Osteocyte (in vitro differentiated cells): ENCODE results near the gene DNAJC1. TPM values are rescaled to one million over a fixed set of nuclear protein-coding genes. Genes with fewer than 3 reads are reported as not detected.

Experiments used
- DNase-seq: peaks from one replicate; pipeline ENCODE4 v3.0.0; 2021; ENCODE audit warnings: mixed read lengths; ENCODE audit not compliant: unreplicated experiment; ENCODE audit errors: extremely low spot score
- H3K27ac Mint-ChIP-seq: one replicate; pipeline ENCODE4 v1.8.0; 2021; ENCODE audit warnings: mild to moderate bottlenecking, mixed read lengths; ENCODE audit not compliant: unreplicated experiment
- H3K27me3 Mint-ChIP-seq: one replicate; pipeline ENCODE4 v1.8.0; 2021; ENCODE audit warnings: mixed read lengths; ENCODE audit not compliant: unreplicated experiment
- H3K36me3 Mint-ChIP-seq: one replicate; pipeline ENCODE4 v1.8.0; 2021; ENCODE audit warnings: mixed read lengths; ENCODE audit not compliant: unreplicated experiment
- H3K4me1 Mint-ChIP-seq: one replicate; pipeline ENCODE4 v1.8.0; 2021; ENCODE audit warnings: mixed read lengths; ENCODE audit not compliant: unreplicated experiment
- H3K4me3 Mint-ChIP-seq: one replicate; pipeline ENCODE4 v1.8.0; 2021; ENCODE audit warnings: mild to moderate bottlenecking, moderate library complexity, mixed read lengths; ENCODE audit not compliant: unreplicated experiment
- H3K9me3 Mint-ChIP-seq: one replicate; pipeline ENCODE4 v1.8.0; 2021; ENCODE audit warnings: mixed read lengths; ENCODE audit not compliant: unreplicated experiment
- total RNA-seq: library from RNA; stranded (reverse); gene quantifications from 2 replicates; pipeline ENCODE4 v1.2.1, GENCODE V29; 2021
- TF ChIP-seq, protein P1 (sequence below): fragments of 200-600 bp; sonication (generic); IDR thresholded peaks from 2 replicates; pipeline ENCODE4 v1.5.0; 2021; ENCODE audit warnings: antibody characterized with exemption, mild to moderate bottlenecking, moderate library complexity

Gene DNAJC1
- total RNA-seq, 1 donor from 2014 or later, result 38.4 TPM

DNA sequence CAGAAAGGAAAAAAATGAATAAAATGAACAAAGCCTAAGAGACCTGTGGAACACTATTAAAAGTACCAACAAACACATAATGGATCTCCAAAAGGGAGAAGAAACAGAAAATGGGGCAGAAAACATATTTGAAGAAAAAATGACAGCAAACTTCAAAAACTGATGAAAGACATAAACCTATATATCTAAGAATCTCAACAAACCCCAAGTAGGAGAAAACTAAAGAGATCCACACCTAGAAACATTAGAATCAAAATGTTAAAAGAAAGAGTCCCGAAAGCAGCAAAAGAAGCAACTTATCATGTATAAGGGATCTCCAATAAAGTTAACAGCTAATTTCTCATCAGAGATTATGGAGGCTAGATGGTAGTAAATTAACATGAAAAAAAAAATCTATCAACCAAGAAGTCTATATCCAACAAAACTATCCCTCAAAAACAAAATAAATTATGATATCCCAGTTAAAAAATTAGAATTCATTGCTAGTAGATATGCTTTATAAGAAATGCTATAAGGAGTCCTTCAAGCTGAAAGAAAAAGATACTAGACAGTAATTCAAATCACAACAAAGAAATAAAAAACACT, 68.0 kb downstream of the DNAJC1 start:
- Mint-ChIP-seq H3K4me3 (no peak overlapping the region), H3K27me3 (no peaks in the 10 kb centered on the region), H3K27ac (no peak overlapping the region), H3K4me1 (peaks cover 6% of the 10 kb centered on the region), H3K9me3 (peaks cover 22% of the 10 kb centered on the region), H3K36me3 (peaks cover 33% of the 10 kb centered on the region)
- DNase-seq, result no peak
- TF ChIP-seq, protein P1, sequence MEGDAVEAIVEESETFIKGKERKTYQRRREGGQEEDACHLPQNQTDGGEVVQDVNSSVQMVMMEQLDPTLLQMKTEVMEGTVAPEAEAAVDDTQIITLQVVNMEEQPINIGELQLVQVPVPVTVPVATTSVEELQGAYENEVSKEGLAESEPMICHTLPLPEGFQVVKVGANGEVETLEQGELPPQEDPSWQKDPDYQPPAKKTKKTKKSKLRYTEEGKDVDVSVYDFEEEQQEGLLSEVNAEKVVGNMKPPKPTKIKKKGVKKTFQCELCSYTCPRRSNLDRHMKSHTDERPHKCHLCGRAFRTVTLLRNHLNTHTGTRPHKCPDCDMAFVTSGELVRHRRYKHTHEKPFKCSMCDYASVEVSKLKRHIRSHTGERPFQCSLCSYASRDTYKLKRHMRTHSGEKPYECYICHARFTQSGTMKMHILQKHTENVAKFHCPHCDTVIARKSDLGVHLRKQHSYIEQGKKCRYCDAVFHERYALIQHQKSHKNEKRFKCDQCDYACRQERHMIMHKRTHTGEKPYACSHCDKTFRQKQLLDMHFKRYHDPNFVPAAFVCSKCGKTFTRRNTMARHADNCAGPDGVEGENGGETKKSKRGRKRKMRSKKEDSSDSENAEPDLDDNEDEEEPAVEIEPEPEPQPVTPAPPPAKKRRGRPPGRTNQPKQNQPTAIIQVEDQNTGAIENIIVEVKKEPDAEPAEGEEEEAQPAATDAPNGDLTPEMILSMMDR, result no peak

DNA sequence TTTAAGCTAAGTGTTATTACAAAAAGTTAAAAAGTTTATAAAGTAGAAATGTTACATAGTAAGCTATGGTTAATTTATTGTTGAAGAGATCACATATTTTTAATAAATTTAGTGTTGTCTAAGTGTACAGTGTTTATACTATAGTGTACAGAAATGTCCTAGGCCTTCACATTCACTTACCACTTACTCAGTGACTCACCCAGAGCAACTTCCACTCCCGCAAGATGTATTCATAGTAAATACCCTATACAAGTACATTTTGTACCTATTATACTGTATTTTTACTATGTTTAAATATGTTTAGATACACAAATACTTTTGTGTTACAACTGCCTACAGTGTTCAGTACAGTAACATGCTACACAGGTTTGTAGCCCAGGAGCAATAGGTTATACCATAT, 69.2 kb downstream of the DNAJC1 start:
- Mint-ChIP-seq H3K27me3 (no peaks in the 10 kb centered on the region), H3K4me3 (no peak overlapping the region), H3K4me1 (peaks cover 8% of the 10 kb centered on the region), H3K9me3 (peaks cover 22% of the 10 kb centered on the region), H3K36me3 (peaks cover 33% of the 10 kb centered on the region), H3K27ac (no peak overlapping the region)
- TF ChIP-seq, protein P1, result no peak
- DNase-seq, result no peak

DNA sequence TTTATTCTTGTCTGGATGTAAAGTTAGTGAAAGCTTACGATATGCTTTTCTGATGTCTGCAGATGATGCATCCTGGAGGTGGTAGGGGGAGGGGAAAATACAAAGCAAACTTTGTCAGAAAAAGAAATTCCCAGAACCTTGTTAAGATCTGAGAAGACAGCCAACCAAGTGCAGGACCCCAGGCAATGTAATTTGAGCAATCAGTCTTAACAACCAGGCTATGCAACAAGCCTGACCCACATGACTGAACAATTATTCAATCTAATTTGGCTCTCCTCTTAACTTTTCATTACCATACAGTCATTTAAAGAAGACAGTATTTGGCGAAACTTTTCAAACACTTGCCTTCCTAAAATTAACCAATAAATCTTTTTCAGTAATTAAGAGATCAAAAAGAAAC, 74.5 kb downstream of the DNAJC1 start:
- Mint-ChIP-seq H3K27ac (peak overlapping the region; percentile 23), H3K4me1 (peaks cover 40% of the 10 kb centered on the region), H3K4me3 (no peak overlapping the region), H3K27me3 (no peaks in the 10 kb centered on the region), H3K36me3 (peaks cover 2% of the 10 kb centered on the region), H3K9me3 (no peaks in the 10 kb centered on the region)
- TF ChIP-seq, protein P1, result no peak
- DNase-seq, result no peak

DNA sequence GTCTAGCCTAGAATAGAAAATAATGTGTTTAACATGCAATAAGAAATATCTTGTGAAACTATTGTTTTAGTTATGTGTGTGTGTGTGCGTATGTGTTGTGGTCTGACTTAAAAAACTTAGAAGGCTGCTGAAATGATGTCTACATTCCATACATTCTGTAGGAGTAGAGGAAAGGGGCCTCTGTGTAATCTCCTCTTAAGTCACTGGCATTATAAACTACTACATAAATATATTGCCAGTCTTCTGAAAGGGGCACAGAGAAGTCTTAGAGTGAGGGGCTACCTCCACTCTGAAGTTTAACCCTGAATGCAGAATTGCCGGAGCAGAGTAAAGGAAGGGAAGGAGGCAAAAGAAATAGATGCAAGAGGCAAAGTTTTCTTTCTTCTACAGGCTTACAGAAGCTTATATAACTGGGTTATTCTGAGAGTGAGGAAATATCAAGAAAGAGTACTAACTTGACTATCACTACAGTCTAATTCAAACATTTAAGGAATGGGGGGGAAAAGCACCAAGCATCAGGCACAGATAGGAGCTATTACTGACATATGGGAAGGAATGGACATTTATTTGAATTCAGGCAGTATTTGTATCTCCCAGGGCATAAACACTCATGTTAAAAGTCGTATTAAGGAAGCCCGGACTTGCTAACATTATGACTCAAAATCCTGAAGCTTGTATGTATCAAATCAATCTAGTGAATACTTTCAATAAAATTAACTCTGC, 75.7 kb downstream of the DNAJC1 start:
- H3K4me1 Mint-ChIP-seq, result peaks cover 38% of the 10 kb centered on the region
- peak overlapping the region; percentile 42 for H3K4me3 Mint-ChIP-seq
- TF ChIP-seq, protein P1, result no peak
- no peaks in the 10 kb centered on the region for H3K9me3 Mint-ChIP-seq
- DNase-seq, result no peak
- H3K27ac Mint-ChIP-seq, result peak overlapping the region; percentile 72
- H3K36me3 Mint-ChIP-seq, result peaks cover 2% of the 10 kb centered on the region
- H3K27me3 Mint-ChIP-seq, result no peaks in the 10 kb centered on the region

DNA sequence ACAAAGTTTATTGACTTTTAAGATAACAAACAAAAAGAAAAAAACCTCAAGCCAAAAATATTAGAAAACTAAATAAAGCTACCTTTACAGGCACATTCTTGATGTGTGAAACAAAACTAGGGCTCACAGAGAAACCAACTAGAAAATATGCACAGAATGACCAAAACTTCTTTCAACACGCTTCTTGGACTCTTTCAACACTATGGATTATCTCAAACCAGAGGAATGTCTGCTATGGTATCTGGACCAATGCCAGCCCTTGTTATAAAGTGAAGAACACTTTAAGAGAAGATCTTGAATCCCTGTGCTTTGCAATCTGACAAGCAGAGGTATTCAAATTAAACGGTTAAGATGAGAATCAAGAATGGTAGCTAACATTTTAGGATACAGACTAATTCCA, 76.6 kb downstream of the DNAJC1 start:
- H3K4me3 Mint-ChIP-seq, result peak overlapping the region; percentile 2
- H3K27ac Mint-ChIP-seq, result peak overlapping the region; percentile 83
- H3K27me3 Mint-ChIP-seq, result no peaks in the 10 kb centered on the region
- peaks cover 2% of the 10 kb centered on the region for H3K36me3 Mint-ChIP-seq
- peaks cover 38% of the 10 kb centered on the region for H3K4me1 Mint-ChIP-seq
- DNase-seq, result no peak
- H3K9me3 Mint-ChIP-seq, result no peaks in the 10 kb centered on the region
- TF ChIP-seq, protein P1, result no peak
